OCI-LY7 (cell line): ENCODE measurements around the gene ZNF593OS. TPM values are rescaled to one million over a fixed set of nuclear protein-coding genes. Genes with fewer than 3 reads are reported as not detected.

Source experiments
- BruUV-seq: library from RNA; stranded (reverse); fragments of 400-500 nt; replicated peaks from 2 replicates; lab custom pipeline; 2021; lab: Mats Ljungman, UMichigan
- CTCF ChIA-PET: fragments of 300-600 bp; sonication (Branson Sonifier 250); formaldehyde crosslinking; loops from one replicate; lab custom pipeline; 2022; ENCODE audit warnings: antibody characterized with exemption; ENCODE audit not compliant: unreplicated experiment; lab: Charles Lee
- POLR2A ChIA-PET: fragments of 300-600 bp; sonication (Branson Sonifier 250); formaldehyde crosslinking; loops from one replicate; lab custom pipeline; 2022; ENCODE audit warnings: antibody characterized with exemption; lab: Charles Lee
- DNase-seq: peaks from one replicate; pipeline ENCODE4 v3.0.0-alpha.2; 2015; ENCODE audit warnings: low spot score
- H2AFZ ChIP-seq: fragments of 200-600 bp; sonication (generic), shearing (Covaris generic); 2 replicates; pipeline ENCODE4 v1.6.1; 2014; ENCODE audit warnings: mild to moderate bottlenecking, antibody characterized with exemption, low read length, moderate library complexity
- H3K27ac ChIP-seq: fragments of 200-600 bp; sonication (generic); 2 replicates; pipeline ENCODE4 v1.5.1; 2014; ENCODE audit warnings: mixed run types, low read depth, mild to moderate bottlenecking, moderate library complexity, low read length, inconsistent platforms; ENCODE audit not compliant: poor library complexity, severe bottlenecking
- H3K36me3 ChIP-seq: fragments of 200-600 bp; sonication (generic); 2 replicates; pipeline ENCODE4 v1.6.1; 2014; ENCODE audit warnings: mild to moderate bottlenecking, antibody characterized with exemption, low read length, moderate library complexity, mixed read lengths; ENCODE audit not compliant: insufficient read depth
- H3K4me1 ChIP-seq: fragments of 200-600 bp; sonication (generic); 2 replicates; pipeline ENCODE4 v1.5.1; 2014; ENCODE audit warnings: mild to moderate bottlenecking, low read length; ENCODE audit not compliant: insufficient read depth, poor library complexity, severe bottlenecking
- H3K4me2 ChIP-seq: fragments of 200-600 bp; sonication (generic); 2 replicates; pipeline ENCODE4 v1.6.1; 2014; ENCODE audit warnings: mild to moderate bottlenecking, low read length
- H3K4me3 ChIP-seq: fragments of 200-600 bp; sonication (generic); 2 replicates; pipeline ENCODE4 v1.5.1; 2014; ENCODE audit warnings: mild to moderate bottlenecking, low read depth, low read length; ENCODE audit not compliant: poor library complexity, severe bottlenecking
- H3K79me2 ChIP-seq: fragments of 200-600 bp; sonication (generic); 2 replicates; pipeline ENCODE4 v1.6.1; 2016; ENCODE audit warnings: low read depth, mild to moderate bottlenecking, low read length, moderate library complexity, mixed read lengths; ENCODE audit not compliant: insufficient read depth
- H3K9me2 ChIP-seq: fragments of 200-600 bp; sonication (generic); 2 replicates; pipeline ENCODE4 v1.6.1; 2016; ENCODE audit warnings: mild to moderate bottlenecking, low read length, mixed read lengths; ENCODE audit not compliant: insufficient read depth
- H3K9me3 ChIP-seq: fragments of 200-600 bp; sonication (generic); 2 replicates; pipeline ENCODE4 v1.6.1; 2014; ENCODE audit warnings: mild to moderate bottlenecking, mixed run types, low read length, mixed read lengths
- H4K20me1 ChIP-seq: fragments of 200-600 bp; sonication (generic); 2 replicates; pipeline ENCODE4 v1.6.1; 2014; ENCODE audit warnings: mild to moderate bottlenecking, antibody characterized with exemption, low read length, moderate library complexity, mixed read lengths; ENCODE audit not compliant: insufficient read depth
- EZH2phosphoT487 ChIP-seq: fragments of 200-600 bp; sonication (generic); IDR thresholded peaks from 2 replicates; pipeline ENCODE4 v1.6.1; 2018; ENCODE audit warnings: low read depth, borderline replicate concordance, mild to moderate bottlenecking, mixed run types, antibody characterized with exemption, low read length, moderate library complexity, mixed read lengths
- intact Hi-C: fragments of 100-400 bp; cut with micrococcal nuclease; formaldehyde crosslinking; loops from one replicate; pipeline ENCODE4 v1.10.0; 2022; ENCODE audit not compliant: unreplicated experiment
- total RNA-seq, 2 experiments: library from RNA; depleted of rRNA in 1 of 2; stranded (reverse); fragments of >200 nt in 1 of 2; shearing (Covaris generic) in 1 of 2; gene quantifications; 2 replicates each; pipeline ENCODE4 v1.2.3, GENCODE V29; 2014 to 2022
- TF ChIP-seq, protein P1 (sequence below): fragments of 200-600 bp; sonication (generic); conservative IDR thresholded peaks from 2 replicates; pipeline ENCODE4 v1.5.1; 2014; ENCODE audit warnings: mild to moderate bottlenecking, antibody characterized with exemption, low read length, moderate library complexity, mixed read lengths

Gene ZNF593OS
- total RNA-seq, 2 experiments from 2014 or later = not detected

DNA sequence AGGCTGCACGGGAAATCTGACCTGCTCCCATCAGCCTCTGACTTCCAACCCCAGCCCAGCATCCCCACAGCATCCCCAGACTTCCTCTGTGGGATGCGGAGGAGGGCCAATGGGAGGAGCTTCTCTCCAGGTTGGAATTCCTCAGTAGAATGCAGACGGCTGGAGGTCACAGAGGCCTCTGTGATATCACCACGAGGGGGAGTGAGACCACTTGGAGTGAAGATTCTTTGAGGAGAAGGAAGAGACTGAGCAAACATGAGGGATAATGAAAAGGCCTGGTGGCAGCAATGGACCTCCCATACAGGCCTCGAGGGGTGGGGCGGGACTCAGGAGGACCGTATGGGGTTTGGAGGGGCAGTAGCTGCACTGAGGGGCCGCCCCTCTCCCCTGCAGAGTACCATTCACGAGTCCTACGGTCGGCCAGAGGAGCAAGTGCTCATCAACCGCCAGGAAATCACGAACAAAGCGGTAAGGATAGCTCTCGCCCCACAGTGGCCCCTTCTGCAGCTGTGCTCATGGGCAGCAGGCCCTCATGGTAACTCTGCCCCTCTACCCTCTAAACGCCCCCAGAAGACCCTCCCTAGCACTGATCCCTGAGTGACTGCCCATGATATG is 18.8 kb upstream of the ZNF593OS start, which contains the start of gene CATSPER4:
Gene CATSPER4 (plus strand): TSS at position 230 of the 615 bp plus-strand sequence. CDS start 26 bp downstream, at position 256.
- no peaks in the 10 kb centered on the region for H3K9me3 ChIP-seq
- H3K4me3 ChIP-seq = no peak within 1 kb of the TSS
- ChIA-PET POLR2A (no interaction called here), CTCF (no interaction called here)
- H3K9me2 ChIP-seq = no peaks in the 10 kb centered on the region
- intact Hi-C loops = no loop called here
- TF ChIP-seq EZH2phosphoT487 = no peak
- TF ChIP-seq, protein P1, sequence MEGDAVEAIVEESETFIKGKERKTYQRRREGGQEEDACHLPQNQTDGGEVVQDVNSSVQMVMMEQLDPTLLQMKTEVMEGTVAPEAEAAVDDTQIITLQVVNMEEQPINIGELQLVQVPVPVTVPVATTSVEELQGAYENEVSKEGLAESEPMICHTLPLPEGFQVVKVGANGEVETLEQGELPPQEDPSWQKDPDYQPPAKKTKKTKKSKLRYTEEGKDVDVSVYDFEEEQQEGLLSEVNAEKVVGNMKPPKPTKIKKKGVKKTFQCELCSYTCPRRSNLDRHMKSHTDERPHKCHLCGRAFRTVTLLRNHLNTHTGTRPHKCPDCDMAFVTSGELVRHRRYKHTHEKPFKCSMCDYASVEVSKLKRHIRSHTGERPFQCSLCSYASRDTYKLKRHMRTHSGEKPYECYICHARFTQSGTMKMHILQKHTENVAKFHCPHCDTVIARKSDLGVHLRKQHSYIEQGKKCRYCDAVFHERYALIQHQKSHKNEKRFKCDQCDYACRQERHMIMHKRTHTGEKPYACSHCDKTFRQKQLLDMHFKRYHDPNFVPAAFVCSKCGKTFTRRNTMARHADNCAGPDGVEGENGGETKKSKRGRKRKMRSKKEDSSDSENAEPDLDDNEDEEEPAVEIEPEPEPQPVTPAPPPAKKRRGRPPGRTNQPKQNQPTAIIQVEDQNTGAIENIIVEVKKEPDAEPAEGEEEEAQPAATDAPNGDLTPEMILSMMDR = peak; percentile 36; the same call in 1 of the 2 replicates
- H3K79me2 ChIP-seq = no peaks in the 10 kb centered on the region
- H3K4me1 ChIP-seq = no peaks in the 10 kb centered on the region
- BruUV-seq = no TSS peak
- peak; percentile 24 for DNase-seq
- no peak within 1 kb of the TSS for H3K4me2 ChIP-seq
- no peak within 1 kb of the TSS for H2AFZ ChIP-seq
- H3K36me3 ChIP-seq = no peaks in the 10 kb centered on the region
- H3K27ac ChIP-seq = no peak within 1 kb of the TSS
- no peaks in the 10 kb centered on the region for H4K20me1 ChIP-seq

DNA sequence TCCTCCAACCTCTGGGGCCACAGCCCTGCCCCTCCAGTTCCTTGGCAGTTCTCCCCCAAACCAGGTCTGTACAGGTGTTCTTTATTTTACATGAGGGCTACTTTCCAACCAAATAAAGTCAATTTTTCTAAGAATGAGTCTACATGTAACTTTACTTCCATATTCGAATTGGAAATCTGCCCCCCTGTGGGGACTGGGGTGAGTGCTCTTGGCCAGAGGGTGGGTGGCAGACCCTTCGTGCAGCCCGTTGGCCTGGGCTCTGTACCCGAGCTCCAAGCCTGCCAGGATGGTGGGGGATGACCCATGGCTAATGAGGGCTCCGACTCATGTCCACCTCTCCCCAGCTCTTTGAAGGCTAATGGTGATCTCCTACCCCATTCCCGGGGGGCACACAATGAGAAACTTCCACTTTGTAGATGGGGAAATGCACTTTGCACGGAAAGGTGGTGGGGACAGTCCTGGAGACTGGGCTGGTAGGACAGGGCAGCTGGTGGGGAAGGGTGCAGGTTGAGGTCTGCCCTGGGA is 18.2 kb upstream of the ZNF593OS start:
- ChIA-PET POLR2A (interaction anchor here (0.7 kb wide), 1 partner anchor 16 kb away, joined by 3 read pairs; no protein-coding TSS in a partner anchor), CTCF (interaction anchor here (0.6 kb wide), 1 partner anchor 174 kb away, joined by 3 read pairs; no protein-coding TSS in a partner anchor)
- no peak for TF ChIP-seq EZH2phosphoT487
- TF ChIP-seq, protein P1 = peak; percentile 52
- H3K4me3 ChIP-seq = no peak overlapping the region
- H2AFZ ChIP-seq = no peak overlapping the region
- H3K36me3 ChIP-seq = no peaks in the 10 kb centered on the region
- H3K9me3 ChIP-seq = no peaks in the 10 kb centered on the region
- no TSS peak for BruUV-seq
- DNase-seq = no peak
- intact Hi-C loops = no loop called here
- no peaks in the 10 kb centered on the region for H3K79me2 ChIP-seq
- no peaks in the 10 kb centered on the region for H4K20me1 ChIP-seq
- no peak overlapping the region for H3K4me2 ChIP-seq
- H3K27ac ChIP-seq = no peak overlapping the region
- H3K9me2 ChIP-seq = no peaks in the 10 kb centered on the region
- no peaks in the 10 kb centered on the region for H3K4me1 ChIP-seq

DNA sequence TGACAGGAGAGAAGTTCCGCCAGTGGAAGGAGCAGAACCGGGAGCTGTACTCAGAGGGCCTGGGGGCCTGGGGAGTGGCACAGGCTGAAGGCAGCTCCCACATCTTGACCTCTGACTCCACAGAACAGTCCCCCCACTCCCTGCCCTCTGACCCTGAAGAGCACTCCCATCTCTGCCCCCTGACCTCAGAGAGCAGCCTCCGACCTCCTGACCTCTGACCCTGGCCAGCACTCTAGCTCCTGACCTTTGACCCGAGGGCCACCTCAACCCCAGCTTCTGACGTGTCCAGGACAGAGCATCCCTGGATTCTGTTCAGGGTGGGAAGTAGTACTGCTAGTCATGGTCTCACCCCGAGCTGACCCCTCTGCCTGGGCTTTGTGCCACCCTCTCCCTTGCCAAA is 17.7 kb upstream of the ZNF593OS start:
- DNase-seq = no peak
- Histone ChIP-seq H3K79me2 (no peaks in the 10 kb centered on the region), H3K27ac (no peak overlapping the region), H4K20me1 (no peaks in the 10 kb centered on the region), H3K36me3 (no peaks in the 10 kb centered on the region), H3K4me2 (no peak overlapping the region), H3K4me1 (no peaks in the 10 kb centered on the region), H3K4me3 (no peak overlapping the region), H3K9me3 (no peaks in the 10 kb centered on the region), H3K9me2 (no peaks in the 10 kb centered on the region), H2AFZ (no peak overlapping the region)
- POLR2A ChIA-PET = interaction anchor here (0.7 kb wide), 1 partner anchor 15 kb away, joined by 3 read pairs; no protein-coding TSS in a partner anchor
- no TSS peak for BruUV-seq
- no peak for TF ChIP-seq EZH2phosphoT487
- TF ChIP-seq, protein P1 = no peak
- intact Hi-C loops = no loop called here
- CTCF ChIA-PET = interaction anchor here (0.6 kb wide), 1 partner anchor 174 kb away, joined by 3 read pairs; no protein-coding TSS in a partner anchor
